ENCODE results near the gene ARID5B. TPM values are rescaled to one million over a fixed set of nuclear protein-coding genes. Genes with fewer than 3 reads are reported as not detected.

The ARID5B gene
- total RNA-seq, 2 donors from 2014 or later = 67.9 to 90.1 TPM

- Histone ChIP-seq H3K27me3 (replicated peaks; ENCODE audit: insufficient read depth) (no peaks in the 10 kb centered on the region), H3K4me3 (no peak overlapping the region), H3K36me3 (no peaks in the 10 kb centered on the region), H3K9me3 (no peaks in the 10 kb centered on the region), H3K27ac (peak overlapping the region; percentile 26 to 62), H3K4me1 (replicated peaks) (peaks cover under 1% of the 10 kb centered on the region)
- DNase-seq (ENCODE audit: low spot score) = peak; percentile 33
- TF ChIP-seq POLR2AphosphoS5 (IDR thresholded peaks at IDR 0.05) (peak; percentile 77), POLR2A (IDR thresholded peaks at IDR 0.05) (no peak)
- intact Hi-C loops (cut with DNase I) = no loop called here
- WGBS = 12% methylated on average over 7 of the region's 7 CpGs
These were observed 91.5 kb downstream of the ARID5B start for GRCh38 chr10:61992671-61993668.

GRCh38 chr10:61993711-61994401, 92.4 kb downstream of the ARID5B start:
- intact Hi-C loops (cut with DNase I) = no loop called here
- Histone ChIP-seq H3K36me3 (no peaks in the 10 kb centered on the region), H3K27ac (peak overlapping the region; percentile 26 to 62), H3K27me3 (replicated peaks; ENCODE audit: insufficient read depth) (no peaks in the 10 kb centered on the region), H3K4me3 (no peak overlapping the region), H3K4me1 (replicated peaks) (no peaks in the 10 kb centered on the region), H3K9me3 (no peaks in the 10 kb centered on the region)
- 18% methylated on average over 6 of the region's 6 CpGs for WGBS
- TF ChIP-seq, protein P1, sequence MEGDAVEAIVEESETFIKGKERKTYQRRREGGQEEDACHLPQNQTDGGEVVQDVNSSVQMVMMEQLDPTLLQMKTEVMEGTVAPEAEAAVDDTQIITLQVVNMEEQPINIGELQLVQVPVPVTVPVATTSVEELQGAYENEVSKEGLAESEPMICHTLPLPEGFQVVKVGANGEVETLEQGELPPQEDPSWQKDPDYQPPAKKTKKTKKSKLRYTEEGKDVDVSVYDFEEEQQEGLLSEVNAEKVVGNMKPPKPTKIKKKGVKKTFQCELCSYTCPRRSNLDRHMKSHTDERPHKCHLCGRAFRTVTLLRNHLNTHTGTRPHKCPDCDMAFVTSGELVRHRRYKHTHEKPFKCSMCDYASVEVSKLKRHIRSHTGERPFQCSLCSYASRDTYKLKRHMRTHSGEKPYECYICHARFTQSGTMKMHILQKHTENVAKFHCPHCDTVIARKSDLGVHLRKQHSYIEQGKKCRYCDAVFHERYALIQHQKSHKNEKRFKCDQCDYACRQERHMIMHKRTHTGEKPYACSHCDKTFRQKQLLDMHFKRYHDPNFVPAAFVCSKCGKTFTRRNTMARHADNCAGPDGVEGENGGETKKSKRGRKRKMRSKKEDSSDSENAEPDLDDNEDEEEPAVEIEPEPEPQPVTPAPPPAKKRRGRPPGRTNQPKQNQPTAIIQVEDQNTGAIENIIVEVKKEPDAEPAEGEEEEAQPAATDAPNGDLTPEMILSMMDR (IDR thresholded peaks at IDR 0.05) = no peak
- no peak for TF ChIP-seq POLR2AphosphoS5 (IDR thresholded peaks at IDR 0.05)
- no peak for TF ChIP-seq POLR2A (IDR thresholded peaks at IDR 0.05)
- DNase-seq (ENCODE audit: low spot score) = no peak

DNA sequence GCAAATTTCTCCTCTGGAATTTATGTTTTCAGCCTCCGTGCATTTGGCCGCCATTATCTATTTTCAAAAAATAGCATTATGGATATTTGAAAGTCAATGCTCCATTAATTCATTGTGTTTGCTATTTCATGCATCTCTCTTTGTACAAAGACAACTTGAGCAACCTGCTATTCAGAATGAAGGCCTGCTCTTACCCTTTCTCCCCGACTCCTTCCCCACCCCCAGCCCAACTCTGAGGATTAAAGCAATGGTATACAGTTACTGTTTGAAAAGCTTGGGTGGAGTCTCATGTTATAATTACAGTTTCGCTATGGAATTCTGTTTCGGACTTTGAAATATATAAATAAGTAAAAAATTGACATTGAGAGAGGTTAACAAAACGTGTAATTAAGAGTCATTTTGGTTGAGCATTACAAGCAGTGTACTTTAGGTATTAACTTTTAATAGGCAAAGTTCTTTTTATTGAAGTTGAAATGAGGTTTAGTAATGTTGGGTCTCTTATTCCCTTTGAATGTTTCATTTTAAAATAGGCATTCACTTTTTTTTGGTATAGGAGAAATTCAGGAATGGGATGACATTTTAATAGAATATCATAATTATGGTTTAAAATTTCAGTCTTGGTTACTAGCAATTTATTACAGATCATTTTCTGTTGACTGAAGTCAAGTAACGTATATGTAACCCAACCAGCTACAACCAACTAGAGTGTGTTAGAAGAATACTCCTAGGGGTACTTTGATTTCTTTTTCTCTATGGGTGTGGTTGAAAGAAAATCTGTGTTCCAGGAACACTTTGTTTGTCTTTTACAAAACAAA, 93.1 kb downstream of the ARID5B start:
- H3K27ac ChIP-seq = peak overlapping the region; percentile 40 to 62
- TF ChIP-seq POLR2AphosphoS5 (IDR thresholded peaks at IDR 0.05) = no peak
- TF ChIP-seq, protein P1 (IDR thresholded peaks at IDR 0.05) = no peak
- no peak for TF ChIP-seq POLR2A (IDR thresholded peaks at IDR 0.05)

DNA sequence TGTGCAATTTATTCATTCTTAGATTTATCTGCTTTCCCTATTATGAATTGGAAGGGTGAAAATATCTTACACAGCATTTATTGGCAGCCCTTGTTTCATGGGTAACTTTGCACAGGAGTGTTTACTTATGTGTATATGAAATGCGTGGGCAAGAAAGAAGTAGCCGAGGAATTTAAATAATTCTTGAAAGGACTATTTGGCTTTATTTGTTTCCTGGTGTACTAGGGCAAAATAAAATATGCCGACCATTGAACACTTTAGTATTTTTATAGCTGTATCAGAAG, 93.7 kb downstream of the ARID5B start:
- no peaks in the 10 kb centered on the region for H3K27me3 ChIP-seq (replicated peaks; ENCODE audit: insufficient read depth)
- intact Hi-C loops (cut with DNase I) = no loop called here
- H3K36me3 ChIP-seq = no peaks in the 10 kb centered on the region
- H3K27ac ChIP-seq = peak overlapping the region in 1 of 2 donors; percentile 40
- H3K9me3 ChIP-seq = no peaks in the 10 kb centered on the region
- WGBS = 29% methylated on average over 3 of the region's 3 CpGs
- no peak for DNase-seq (ENCODE audit: low spot score)
- TF ChIP-seq, protein P1 (IDR thresholded peaks at IDR 0.05) = no peak
- TF ChIP-seq POLR2AphosphoS5 (IDR thresholded peaks at IDR 0.05) (no peak), POLR2A (IDR thresholded peaks at IDR 0.05) (no peak)
- no peak overlapping the region for H3K4me3 ChIP-seq
- H3K4me1 ChIP-seq (replicated peaks) = no peaks in the 10 kb centered on the region

More for the DNA sequence above, 93.1 kb downstream of the ARID5B start:
- 55% methylated on average over 7 of the region's 7 CpGs for WGBS
- Histone ChIP-seq H3K9me3 (no peaks in the 10 kb centered on the region), H3K27me3 (replicated peaks; ENCODE audit: insufficient read depth) (no peaks in the 10 kb centered on the region), H3K4me3 (no peak overlapping the region), H3K4me1 (replicated peaks) (no peaks in the 10 kb centered on the region), H3K36me3 (no peaks in the 10 kb centered on the region)
- intact Hi-C loops (cut with DNase I) = no loop called here
- DNase-seq (ENCODE audit: low spot score) = no peak

- Histone ChIP-seq H3K27ac (no peak overlapping the region), H3K36me3 (no peaks in the 10 kb centered on the region), H3K9me3 (no peaks in the 10 kb centered on the region), H3K4me1 (replicated peaks) (no peaks in the 10 kb centered on the region), H3K27me3 (replicated peaks; ENCODE audit: insufficient read depth) (no peaks in the 10 kb centered on the region), H3K4me3 (no peak overlapping the region)
- DNase-seq (ENCODE audit: low spot score) = no peak
- TF ChIP-seq, protein P1 (IDR thresholded peaks at IDR 0.05) = no peak
- no peak for TF ChIP-seq POLR2AphosphoS5 (IDR thresholded peaks at IDR 0.05)
- TF ChIP-seq POLR2A (IDR thresholded peaks at IDR 0.05) = no peak
- WGBS = 94% methylated on average over 1 of the region's 1 CpG
- intact Hi-C loops (cut with DNase I) = no loop called here
These were observed 97.4 kb downstream of the ARID5B start for GRCh38 chr10:61998937-61999336.

Measured in prostate gland (tissue), 2 donors.